Esophagus squamous epithelium (tissue), 4 donors: ENCODE data around the gene CES2.
"Not testable (repeated sequence)": the region's sequence is repeated elsewhere in the genome, so short reads cannot be mapped to it uniquely, and the experiment has no call there.

ENCODE experiments used
- POLR2A ChIP-seq, 4 donors: fragments of 450-650 bp; IDR thresholded peaks; one replicate each; pipeline ENCODE4 v1.6.1; 2017; ENCODE audit warnings: antibody characterized with exemption in 4 of 4, mild to moderate bottlenecking in 4 of 4, moderate library complexity in 3 of 4
- TF ChIP-seq, protein P1 (sequence below), 6 experiments: fragments of 450-650 bp in 4 of 6; fragments of 200-600 bp in 2 of 6; sonication (generic) in 2 of 6; IDR thresholded peaks; one replicate each; pipeline ENCODE4 v1.5.1; 2016 to 2019; ENCODE audit warnings: antibody characterized with exemption in 6 of 6, mild to moderate bottlenecking in 4 of 6, moderate library complexity in 4 of 6

DNA sequence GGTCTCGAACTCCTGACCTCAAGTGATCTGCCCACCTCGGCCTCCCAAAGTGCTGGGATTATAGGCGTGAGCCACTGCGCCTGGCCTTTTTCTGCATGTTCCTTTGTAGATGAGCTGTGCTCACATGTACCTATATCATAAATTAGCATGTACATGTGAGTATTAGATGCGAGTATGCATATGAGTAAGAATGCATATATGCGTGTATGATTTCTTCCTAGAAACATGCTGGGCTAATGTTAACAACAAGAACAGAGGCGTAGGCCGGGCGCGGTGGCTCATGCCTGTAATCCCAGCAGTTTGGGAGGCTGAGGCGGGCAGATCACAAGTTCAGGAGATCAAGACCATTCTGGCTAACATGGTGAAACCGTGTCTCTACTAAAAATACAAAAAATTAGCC lies 58.2 kb downstream of the CES2 start:
- TF ChIP-seq, protein P1, sequence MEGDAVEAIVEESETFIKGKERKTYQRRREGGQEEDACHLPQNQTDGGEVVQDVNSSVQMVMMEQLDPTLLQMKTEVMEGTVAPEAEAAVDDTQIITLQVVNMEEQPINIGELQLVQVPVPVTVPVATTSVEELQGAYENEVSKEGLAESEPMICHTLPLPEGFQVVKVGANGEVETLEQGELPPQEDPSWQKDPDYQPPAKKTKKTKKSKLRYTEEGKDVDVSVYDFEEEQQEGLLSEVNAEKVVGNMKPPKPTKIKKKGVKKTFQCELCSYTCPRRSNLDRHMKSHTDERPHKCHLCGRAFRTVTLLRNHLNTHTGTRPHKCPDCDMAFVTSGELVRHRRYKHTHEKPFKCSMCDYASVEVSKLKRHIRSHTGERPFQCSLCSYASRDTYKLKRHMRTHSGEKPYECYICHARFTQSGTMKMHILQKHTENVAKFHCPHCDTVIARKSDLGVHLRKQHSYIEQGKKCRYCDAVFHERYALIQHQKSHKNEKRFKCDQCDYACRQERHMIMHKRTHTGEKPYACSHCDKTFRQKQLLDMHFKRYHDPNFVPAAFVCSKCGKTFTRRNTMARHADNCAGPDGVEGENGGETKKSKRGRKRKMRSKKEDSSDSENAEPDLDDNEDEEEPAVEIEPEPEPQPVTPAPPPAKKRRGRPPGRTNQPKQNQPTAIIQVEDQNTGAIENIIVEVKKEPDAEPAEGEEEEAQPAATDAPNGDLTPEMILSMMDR (IDR thresholded peaks at IDR 0.05): not testable (repeated sequence)
- TF ChIP-seq POLR2A (IDR thresholded peaks at IDR 0.05): not testable (repeated sequence)
